GM12865 (cell line): ENCODE data around the gene PDGFD.

Experiments
- DNase-seq: peaks from one replicate; pipeline ENCODE4 v3.0.0; 2010; ENCODE audit warnings: low read depth
- H3K4me3 ChIP-seq: 2 replicates; pipeline ENCODE4 v1.5.1; 2011; ENCODE audit warnings: mild to moderate bottlenecking, low read depth, low read length, control low read depth
- TF ChIP-seq, protein P1 (sequence below): IDR thresholded peaks from 2 replicates; pipeline ENCODE4 v1.5.1; 2011; ENCODE audit warnings: low read length, control low read depth, low read depth, inconsistent platforms; ENCODE audit not compliant: insufficient read depth; ENCODE audit errors: missing control alignments

PDGFD gene

DNA sequence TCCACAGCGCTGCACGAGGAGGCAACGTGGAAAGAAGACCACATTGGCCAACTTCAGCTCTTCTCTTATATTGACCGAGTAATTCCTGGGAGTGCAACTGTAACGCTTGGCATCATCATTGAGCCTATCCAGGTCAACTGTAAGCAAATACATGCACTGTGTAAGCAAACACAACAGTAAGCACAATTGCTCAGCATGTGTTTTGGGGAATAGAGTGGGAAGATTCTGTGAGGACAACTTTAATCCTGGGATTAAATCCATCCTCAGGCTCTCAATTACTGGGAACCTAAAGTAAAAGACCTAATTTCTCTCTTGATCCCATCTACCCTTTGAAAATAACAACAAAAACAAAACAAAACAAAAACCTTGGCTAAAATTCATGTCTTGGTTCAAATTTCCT lies 237.0 kb downstream of the PDGFD start:
- H3K4me3 ChIP-seq, result no peak overlapping the region
- TF ChIP-seq, protein P1, sequence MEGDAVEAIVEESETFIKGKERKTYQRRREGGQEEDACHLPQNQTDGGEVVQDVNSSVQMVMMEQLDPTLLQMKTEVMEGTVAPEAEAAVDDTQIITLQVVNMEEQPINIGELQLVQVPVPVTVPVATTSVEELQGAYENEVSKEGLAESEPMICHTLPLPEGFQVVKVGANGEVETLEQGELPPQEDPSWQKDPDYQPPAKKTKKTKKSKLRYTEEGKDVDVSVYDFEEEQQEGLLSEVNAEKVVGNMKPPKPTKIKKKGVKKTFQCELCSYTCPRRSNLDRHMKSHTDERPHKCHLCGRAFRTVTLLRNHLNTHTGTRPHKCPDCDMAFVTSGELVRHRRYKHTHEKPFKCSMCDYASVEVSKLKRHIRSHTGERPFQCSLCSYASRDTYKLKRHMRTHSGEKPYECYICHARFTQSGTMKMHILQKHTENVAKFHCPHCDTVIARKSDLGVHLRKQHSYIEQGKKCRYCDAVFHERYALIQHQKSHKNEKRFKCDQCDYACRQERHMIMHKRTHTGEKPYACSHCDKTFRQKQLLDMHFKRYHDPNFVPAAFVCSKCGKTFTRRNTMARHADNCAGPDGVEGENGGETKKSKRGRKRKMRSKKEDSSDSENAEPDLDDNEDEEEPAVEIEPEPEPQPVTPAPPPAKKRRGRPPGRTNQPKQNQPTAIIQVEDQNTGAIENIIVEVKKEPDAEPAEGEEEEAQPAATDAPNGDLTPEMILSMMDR, result no peak
- DNase-seq, result no peak

DNA sequence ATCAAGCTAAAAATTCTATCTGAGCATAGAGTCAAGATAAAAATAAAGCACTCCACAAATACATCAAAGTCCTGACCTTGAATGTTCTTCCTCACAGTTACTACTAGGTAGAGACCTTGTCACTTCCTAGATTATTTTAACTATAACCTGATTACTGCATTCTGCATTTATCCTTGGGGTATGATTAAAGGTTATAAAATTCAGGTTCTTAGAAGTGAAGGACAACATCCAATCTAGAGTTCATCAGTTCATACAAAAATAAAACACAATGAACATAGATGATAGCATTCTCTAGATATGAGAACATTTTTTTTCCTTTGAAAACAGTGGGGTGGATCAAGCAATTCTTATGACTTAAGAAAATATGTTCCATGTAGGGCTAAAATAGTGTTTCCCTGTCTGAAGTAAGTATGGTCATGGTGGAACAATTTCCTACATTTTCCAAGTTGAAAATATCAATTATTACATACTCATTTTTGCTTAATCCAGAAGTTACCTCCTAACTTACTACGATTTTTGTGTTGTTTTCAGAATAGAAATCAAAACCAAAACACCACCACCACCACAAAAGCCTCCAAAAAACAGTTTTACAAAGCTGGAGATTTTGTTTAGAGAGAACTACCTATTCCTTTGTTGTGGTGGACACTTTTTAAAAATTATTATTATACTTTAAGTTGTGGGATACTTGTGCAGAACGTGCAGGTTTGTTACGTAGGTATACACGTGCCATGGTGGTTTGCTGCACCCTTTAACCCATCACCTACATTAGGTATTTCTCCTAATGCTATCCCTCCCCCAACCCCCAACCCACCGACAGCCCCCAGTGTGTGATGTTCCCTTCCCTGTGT lies 239.6 kb downstream of the PDGFD start:
- H3K4me3 ChIP-seq, result no peak overlapping the region
- DNase-seq, result no peak
- TF ChIP-seq, protein P1, result no peak

DNA sequence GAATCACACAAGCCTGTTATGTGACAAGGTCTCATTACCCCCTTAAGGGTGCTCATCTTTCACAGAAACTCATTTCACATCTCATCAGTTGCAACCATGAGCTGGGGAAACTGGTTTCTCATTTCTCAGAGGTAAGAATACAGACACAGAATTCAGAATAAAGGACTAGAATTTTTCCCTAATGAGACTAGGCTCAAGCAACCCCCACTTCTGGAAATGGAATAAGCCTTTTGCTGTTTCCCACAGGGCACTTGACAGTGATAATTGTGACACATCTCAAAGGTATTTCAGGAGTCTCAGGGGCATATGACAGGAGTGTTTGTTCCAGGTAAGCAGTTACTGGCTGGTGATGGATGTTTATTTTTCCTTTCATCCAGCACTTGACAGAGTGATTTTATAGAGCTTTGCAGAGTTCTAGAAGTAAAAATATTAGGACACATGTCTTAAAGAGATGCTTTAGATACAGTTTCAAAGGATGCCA lies 240.5 kb downstream of the PDGFD start:
- no peak for DNase-seq

DNA sequence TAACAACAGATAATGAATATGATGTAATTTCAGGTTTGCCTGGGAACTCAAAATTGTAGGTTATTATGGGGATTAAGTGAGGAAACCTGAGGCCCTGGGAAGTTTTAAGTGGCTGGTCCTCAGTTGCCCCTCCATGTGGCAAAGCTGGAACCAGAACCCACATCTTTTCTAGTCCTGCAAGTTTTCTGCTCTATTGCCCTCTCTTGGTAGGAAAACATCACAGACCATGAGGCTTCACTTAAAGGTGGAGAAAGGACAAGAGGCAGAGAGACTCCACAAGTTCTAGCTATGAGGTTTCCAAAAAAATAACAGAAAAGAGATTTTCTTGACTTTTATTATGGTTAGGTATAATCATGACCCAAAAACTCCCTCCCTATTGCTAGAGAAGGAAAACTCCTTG lies 243.0 kb downstream of the PDGFD start:
- H3K4me3 ChIP-seq, result no peak overlapping the region
- TF ChIP-seq, protein P1, result no peak
- no peak for DNase-seq

More for the DNA sequence above, 240.5 kb downstream of the PDGFD start:
- H3K4me3 ChIP-seq, result no peak overlapping the region
- TF ChIP-seq, protein P1, result no peak

DNA sequence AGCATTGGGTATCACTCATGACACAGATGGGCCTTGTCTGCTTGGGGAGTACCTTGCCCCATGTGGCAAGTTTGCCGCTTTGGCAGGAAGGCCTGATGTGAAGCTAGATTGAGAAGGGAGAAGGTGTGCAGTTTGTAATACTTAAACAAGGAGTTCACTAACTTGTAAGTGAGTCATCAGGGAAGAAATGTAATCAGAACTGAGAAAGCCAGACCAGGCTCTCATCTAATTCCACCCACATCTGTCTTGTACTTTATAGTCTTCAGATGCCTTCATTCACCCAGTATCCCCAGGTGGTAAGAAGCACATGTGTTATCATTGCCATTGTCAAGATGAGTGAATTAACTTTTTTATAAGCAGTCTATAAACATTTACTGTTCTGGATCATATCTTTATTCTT lies 243.5 kb downstream of the PDGFD start:
- TF ChIP-seq, protein P1, result no peak

DNA sequence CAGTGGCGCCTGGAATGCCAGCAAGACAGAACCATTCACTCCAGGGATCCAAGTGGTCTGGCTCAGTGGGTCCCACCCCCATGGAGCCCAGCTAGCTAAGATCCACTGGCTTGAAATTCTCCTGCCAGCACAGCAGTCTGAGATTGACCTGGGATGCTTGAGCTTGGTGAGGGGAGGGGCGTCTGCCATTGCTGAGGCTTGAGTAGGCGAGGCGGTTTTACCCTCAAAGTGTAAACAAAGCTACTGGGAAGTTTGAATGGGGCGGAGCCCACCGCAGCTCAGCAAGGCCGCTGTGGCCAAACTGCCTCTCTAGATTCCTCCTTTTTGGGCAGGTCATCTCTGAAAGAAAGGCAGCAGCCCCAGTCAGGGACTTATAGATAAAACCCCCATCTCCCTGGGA lies 253.2 kb downstream of the PDGFD start:
- no peak for DNase-seq
- TF ChIP-seq, protein P1, result no peak
- no peak overlapping the region for H3K4me3 ChIP-seq

More for the DNA sequence above, 243.5 kb downstream of the PDGFD start:
- H3K4me3 ChIP-seq, result no peak overlapping the region
- DNase-seq, result peak; percentile 26
